ENCODE results near the gene MLH3. TPM values are rescaled to one million over a fixed set of nuclear protein-coding genes. Genes with fewer than 3 reads are reported as not detected.

The MLH3 gene
- total and polyA plus RNA-seq, 2 donors (not counting 3 experiments of a cell fraction or from before 2014, with no cell fraction given), result 4.8 to 16.5 TPM

DNA sequence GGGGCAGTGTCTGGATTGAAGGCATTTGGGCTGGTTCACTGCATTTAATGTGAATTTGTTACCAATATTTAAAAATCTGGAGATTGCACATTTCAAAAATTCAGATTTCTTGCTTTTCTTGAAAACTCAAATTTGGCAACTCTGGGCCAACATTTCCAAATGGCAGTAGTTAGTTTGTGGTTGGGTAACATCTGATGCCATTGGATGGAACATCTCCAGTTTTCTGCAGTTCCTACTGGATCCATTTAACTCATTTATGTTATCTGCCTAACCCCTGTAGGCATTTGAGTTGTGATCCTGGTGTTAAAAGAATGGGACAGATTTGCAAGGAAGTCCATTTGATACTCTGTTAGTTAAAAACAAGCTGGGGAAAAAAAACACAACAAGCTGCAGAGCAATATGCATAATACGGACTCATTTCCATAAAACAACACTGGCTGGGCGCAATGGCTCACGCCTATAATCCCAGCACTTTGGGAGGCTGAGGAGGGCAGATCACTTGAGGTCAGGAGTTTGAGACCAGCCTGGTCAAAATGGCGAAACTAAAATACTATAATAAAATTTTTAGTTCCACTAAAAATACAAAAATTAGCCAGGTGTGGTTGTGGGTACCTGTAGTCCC is 40.7 kb downstream of the MLH3 start:
- Histone ChIP-seq H3K36me3 (ENCODE audit: control insufficient read depth in 2 of 2, extremely low read depth in 1 of 2, insufficient read depth in 2 of 2, low read length in 2 of 2) (peaks cover 20 to 28% of the 10 kb centered on the region in 2 experiments), H3K9ac (replicated peaks; ENCODE audit: extremely low read depth, insufficient read depth, low read length) (no peak overlapping the region), H3K27ac (ENCODE audit: insufficient read depth, low read depth, low read length) (no peak overlapping the region), H2AFZ (ENCODE audit: low read depth, low read length) (no peak overlapping the region), H3K79me2 (ENCODE audit: control insufficient read depth, insufficient read depth, low read length) (peaks cover 11% of the 10 kb centered on the region), H3K4me3 (replicated peaks in 1 of 3; ENCODE audit: insufficient read depth in 1 of 3, low read depth in 1 of 3, low read length in 3 of 3) (no peak overlapping the region), H3K9me3 (replicated peaks; ENCODE audit: control insufficient read depth, insufficient read depth, low read length) (no peaks in the 10 kb centered on the region), H3K4me1 (ENCODE audit: control insufficient read depth, extremely low read depth, insufficient read depth, low read length) (peaks cover 14% of the 10 kb centered on the region), H3K4me2 (ENCODE audit: insufficient read depth, low read length) (no peak overlapping the region), H3K27me3 (ENCODE audit: control insufficient read depth in 2 of 2, insufficient read depth in 2 of 2, low read length in 2 of 2) (no peaks in the 10 kb centered on the region), H4K20me1 (replicated peaks; ENCODE audit: control insufficient read depth, extremely low read depth, insufficient read depth, low read length) (no peaks in the 10 kb centered on the region), H3K9me1 (replicated peaks; ENCODE audit: control insufficient read depth, extremely low read depth, insufficient read depth, low read length) (no peaks in the 10 kb centered on the region)
- DNase-seq (ENCODE audit: low read depth, low spot score), result no peak
- no peak for TF ChIP-seq POLR2A (IDR thresholded peaks at IDR 0.05; ENCODE audit: low read depth, low read length)
- TF ChIP-seq JUN (IDR thresholded peaks at IDR 0.05; ENCODE audit: borderline replicate concordance, insufficient read depth, insufficient read length, low read depth), result no peak
- no TSS peak for BruUV-seq (replicated peaks)
- dilution Hi-C loops (cut with MboI; ENCODE audit: extremely low pct_ligation_motif_present, low sequenced_read_pairs), result no loop called here
- POLR2A ChIA-PET, result no interaction called here
- CTCF ChIA-PET, result interaction anchor here (1.2 to 1.9 kb wide), 4 partner anchors 16 to 105 kb away, joined by 3 to 17 read pairs (median 4); no protein-coding TSS in a partner anchor
- FAIRE-seq, result peak; percentile 21
- intact Hi-C loops (cut with micrococcal nuclease), result loop anchor here (1.0 to 2.0 kb wide), 2 partner anchors 7 to 56 kb away; partner anchors contain the start of gene PGF

DNA sequence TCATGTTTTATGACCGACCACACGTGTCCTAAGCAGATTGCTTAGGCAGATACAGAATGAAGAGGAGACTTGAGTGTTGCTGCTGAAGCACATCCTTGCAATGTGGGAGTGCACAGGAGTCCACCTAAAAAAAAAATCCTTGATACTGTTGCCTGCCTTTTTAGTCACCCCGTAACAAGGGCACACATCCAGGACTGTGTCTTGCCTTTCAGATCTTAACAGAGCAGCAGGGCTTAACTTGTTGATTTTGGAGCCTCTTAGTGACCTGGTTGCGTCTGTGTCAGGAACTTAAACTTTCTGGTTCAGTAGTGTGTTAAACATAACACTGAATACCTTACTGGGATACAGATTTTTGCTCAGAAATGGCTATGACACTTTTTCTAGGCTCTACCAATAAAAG is 42.1 kb downstream of the MLH3 start:
- Histone ChIP-seq H3K9ac (replicated peaks; ENCODE audit: extremely low read depth, insufficient read depth, low read length) (no peak overlapping the region), H3K36me3 (ENCODE audit: control insufficient read depth in 2 of 2, extremely low read depth in 1 of 2, insufficient read depth in 2 of 2, low read length in 2 of 2) (peaks cover 19 to 28% of the 10 kb centered on the region in 2 experiments), H3K4me3 (replicated peaks in 1 of 3; ENCODE audit: insufficient read depth in 1 of 3, low read depth in 1 of 3, low read length in 3 of 3) (no peak overlapping the region), H3K27me3 (ENCODE audit: control insufficient read depth in 2 of 2, insufficient read depth in 2 of 2, low read length in 2 of 2) (no peaks in the 10 kb centered on the region), H3K27ac (ENCODE audit: insufficient read depth, low read depth, low read length) (no peak overlapping the region), H2AFZ (ENCODE audit: low read depth, low read length) (no peak overlapping the region), H3K79me2 (ENCODE audit: control insufficient read depth, insufficient read depth, low read length) (peaks cover 22% of the 10 kb centered on the region), H4K20me1 (replicated peaks; ENCODE audit: control insufficient read depth, extremely low read depth, insufficient read depth, low read length) (no peaks in the 10 kb centered on the region), H3K4me1 (ENCODE audit: control insufficient read depth, extremely low read depth, insufficient read depth, low read length) (peaks cover 26% of the 10 kb centered on the region), H3K9me3 (replicated peaks; ENCODE audit: control insufficient read depth, insufficient read depth, low read length) (no peaks in the 10 kb centered on the region), H3K9me1 (replicated peaks; ENCODE audit: control insufficient read depth, extremely low read depth, insufficient read depth, low read length) (no peaks in the 10 kb centered on the region), H3K4me2 (ENCODE audit: insufficient read depth, low read length) (no peak overlapping the region)
- TF ChIP-seq POLR2AphosphoS5 (IDR thresholded peaks at IDR 0.05; ENCODE audit: insufficient read depth, low read depth, low read length) (no peak), EZH2 (IDR thresholded peaks at IDR 0.05; ENCODE audit: borderline replicate concordance, low read depth, low read length, severe bottlenecking) (no peak), GATA2 (IDR thresholded peaks at IDR 0.05; ENCODE audit: insufficient read depth, insufficient read length, low read depth, low read length) (no peak), POLR2A (IDR thresholded peaks at IDR 0.05; ENCODE audit: low read depth, low read length) (no peak), MYC (IDR thresholded peaks at IDR 0.05; ENCODE audit: low read depth, low read length) (no peak), JUN (IDR thresholded peaks at IDR 0.05; ENCODE audit: borderline replicate concordance, insufficient read depth, insufficient read length, low read depth) (no peak), FOS (IDR thresholded peaks at IDR 0.05; ENCODE audit: borderline replicate concordance, insufficient read depth, low read length) (no peak)
- TF ChIP-seq, protein P1, sequence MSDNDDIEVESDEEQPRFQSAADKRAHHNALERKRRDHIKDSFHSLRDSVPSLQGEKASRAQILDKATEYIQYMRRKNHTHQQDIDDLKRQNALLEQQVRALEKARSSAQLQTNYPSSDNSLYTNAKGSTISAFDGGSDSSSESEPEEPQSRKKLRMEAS (IDR thresholded peaks at IDR 0.05; ENCODE audit: insufficient read depth, insufficient read length), result no peak
- TF ChIP-seq, protein P2, sequence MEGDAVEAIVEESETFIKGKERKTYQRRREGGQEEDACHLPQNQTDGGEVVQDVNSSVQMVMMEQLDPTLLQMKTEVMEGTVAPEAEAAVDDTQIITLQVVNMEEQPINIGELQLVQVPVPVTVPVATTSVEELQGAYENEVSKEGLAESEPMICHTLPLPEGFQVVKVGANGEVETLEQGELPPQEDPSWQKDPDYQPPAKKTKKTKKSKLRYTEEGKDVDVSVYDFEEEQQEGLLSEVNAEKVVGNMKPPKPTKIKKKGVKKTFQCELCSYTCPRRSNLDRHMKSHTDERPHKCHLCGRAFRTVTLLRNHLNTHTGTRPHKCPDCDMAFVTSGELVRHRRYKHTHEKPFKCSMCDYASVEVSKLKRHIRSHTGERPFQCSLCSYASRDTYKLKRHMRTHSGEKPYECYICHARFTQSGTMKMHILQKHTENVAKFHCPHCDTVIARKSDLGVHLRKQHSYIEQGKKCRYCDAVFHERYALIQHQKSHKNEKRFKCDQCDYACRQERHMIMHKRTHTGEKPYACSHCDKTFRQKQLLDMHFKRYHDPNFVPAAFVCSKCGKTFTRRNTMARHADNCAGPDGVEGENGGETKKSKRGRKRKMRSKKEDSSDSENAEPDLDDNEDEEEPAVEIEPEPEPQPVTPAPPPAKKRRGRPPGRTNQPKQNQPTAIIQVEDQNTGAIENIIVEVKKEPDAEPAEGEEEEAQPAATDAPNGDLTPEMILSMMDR (IDR thresholded peaks at IDR 0.05; ENCODE audit: extremely low read depth in 1 of 2, insufficient read depth in 1 of 2, low read depth in 1 of 2, low read length in 2 of 2), result no peak
- ChIA-PET POLR2A (no interaction called here), CTCF (interaction anchor here (0.9 kb wide), 1 partner anchor 16 kb away, joined by 5 read pairs; no protein-coding TSS in a partner anchor)
- FAIRE-seq (no peak), DNase-seq (ENCODE audit: low read depth, low spot score) (no peak)
- dilution Hi-C loops (cut with MboI; ENCODE audit: extremely low pct_ligation_motif_present, low sequenced_read_pairs) (no loop called here), intact Hi-C loops (cut with micrococcal nuclease) (no loop called here)
- no TSS peak for BruUV-seq (replicated peaks)

All from endothelial cell of umbilical vein (primary cell).